Measurements from ENCODE around the gene SLC4A1AP.

SLC4A1AP gene

GRCh38 chr2:27710640-27711430 lies 47.1 kb downstream of the SLC4A1AP start:
- Histone ChIP-seq H3K36me3 (ENCODE audit: control insufficient read depth in 2 of 2, insufficient read depth in 2 of 2, low read length in 2 of 2) (no peaks in the 10 kb centered on the region), H3K9ac (ENCODE audit: low read length in 2 of 2) (no peak overlapping the region), H3K4me1 (ENCODE audit: control insufficient read depth, insufficient read depth, low read length) (peaks cover 20% of the 10 kb centered on the region), H3K9me3 (ENCODE audit: control insufficient read depth in 2 of 2, low read length in 2 of 2) (no peaks in the 10 kb centered on the region), H3K27me3 (ENCODE audit: control insufficient read depth in 1 of 2, insufficient read depth in 2 of 2, low read length in 2 of 2) (no peaks in the 10 kb centered on the region), H3K4me3 (ENCODE audit: low read length in 2 of 2) (no peak overlapping the region), H3K27ac (ENCODE audit: low read length) (no peak overlapping the region)

GRCh38 chr2:27711804-27712203 lies 48.1 kb downstream of the SLC4A1AP start:
- no peaks in the 10 kb centered on the region for H3K36me3 ChIP-seq (ENCODE audit: control insufficient read depth in 2 of 2, insufficient read depth in 2 of 2, low read length in 2 of 2)
- H3K4me1 ChIP-seq (ENCODE audit: control insufficient read depth, insufficient read depth, low read length): peaks cover 16% of the 10 kb centered on the region
- H3K4me3 ChIP-seq (ENCODE audit: low read length in 2 of 2): no peak overlapping the region
- H3K9ac ChIP-seq (ENCODE audit: low read length in 2 of 2): no peak overlapping the region
- H3K27me3 ChIP-seq (ENCODE audit: control insufficient read depth in 1 of 2, insufficient read depth in 2 of 2, low read length in 2 of 2): no peaks in the 10 kb centered on the region
- no peak overlapping the region for H3K27ac ChIP-seq (ENCODE audit: low read length)
- no peaks in the 10 kb centered on the region for H3K9me3 ChIP-seq (ENCODE audit: control insufficient read depth in 2 of 2, low read length in 2 of 2)

- Histone ChIP-seq H3K9me3 (ENCODE audit: control insufficient read depth in 2 of 2, low read length in 2 of 2) (no peaks in the 10 kb centered on the region), H3K4me1 (ENCODE audit: control insufficient read depth, insufficient read depth, low read length) (peaks cover 14% of the 10 kb centered on the region), H3K27ac (ENCODE audit: low read length) (no peak overlapping the region), H3K36me3 (ENCODE audit: control insufficient read depth in 2 of 2, insufficient read depth in 2 of 2, low read length in 2 of 2) (no peaks in the 10 kb centered on the region), H3K9ac (ENCODE audit: low read length in 2 of 2) (no peak overlapping the region), H3K4me3 (ENCODE audit: low read length in 2 of 2) (no peak overlapping the region), H3K27me3 (ENCODE audit: control insufficient read depth in 1 of 2, insufficient read depth in 2 of 2, low read length in 2 of 2) (no peaks in the 10 kb centered on the region)
These were observed 48.8 kb downstream of the SLC4A1AP start for GRCh38 chr2:27712522-27712921.

GRCh38 chr2:27713201-27713600 lies 49.5 kb downstream of the SLC4A1AP start:
- H3K4me1 ChIP-seq (ENCODE audit: control insufficient read depth, insufficient read depth, low read length): peaks cover 13% of the 10 kb centered on the region
- no peak overlapping the region for H3K9ac ChIP-seq (ENCODE audit: low read length in 2 of 2)
- H3K36me3 ChIP-seq (ENCODE audit: control insufficient read depth in 2 of 2, insufficient read depth in 2 of 2, low read length in 2 of 2): no peaks in the 10 kb centered on the region
- no peaks in the 10 kb centered on the region for H3K27me3 ChIP-seq (ENCODE audit: control insufficient read depth in 1 of 2, insufficient read depth in 2 of 2, low read length in 2 of 2)
- no peaks in the 10 kb centered on the region for H3K9me3 ChIP-seq (ENCODE audit: control insufficient read depth in 2 of 2, low read length in 2 of 2)
- no peak overlapping the region for H3K27ac ChIP-seq (ENCODE audit: low read length)
- H3K4me3 ChIP-seq (ENCODE audit: low read length in 2 of 2): no peak overlapping the region

GRCh38 chr2:27714053-27714452 lies 50.4 kb downstream of the SLC4A1AP start:
- H3K4me3 ChIP-seq (ENCODE audit: low read length in 2 of 2): no peak overlapping the region
- no peaks in the 10 kb centered on the region for H3K36me3 ChIP-seq (ENCODE audit: control insufficient read depth in 2 of 2, insufficient read depth in 2 of 2, low read length in 2 of 2)
- no peaks in the 10 kb centered on the region for H3K27me3 ChIP-seq (ENCODE audit: control insufficient read depth in 1 of 2, insufficient read depth in 2 of 2, low read length in 2 of 2)
- H3K4me1 ChIP-seq (ENCODE audit: control insufficient read depth, insufficient read depth, low read length): peaks cover 13% of the 10 kb centered on the region
- H3K27ac ChIP-seq (ENCODE audit: low read length): no peak overlapping the region
- no peak overlapping the region for H3K9ac ChIP-seq (ENCODE audit: low read length in 2 of 2)
- no peaks in the 10 kb centered on the region for H3K9me3 ChIP-seq (ENCODE audit: control insufficient read depth in 2 of 2, low read length in 2 of 2)

- peaks cover 13% of the 10 kb centered on the region for H3K4me1 ChIP-seq (ENCODE audit: control insufficient read depth, insufficient read depth, low read length)
- peak overlapping the region; percentile 60 to 75 for H3K9ac ChIP-seq (ENCODE audit: low read length in 2 of 2)
- H3K27me3 ChIP-seq (ENCODE audit: control insufficient read depth in 1 of 2, insufficient read depth in 2 of 2, low read length in 2 of 2): no peaks in the 10 kb centered on the region
- no peak overlapping the region for H3K27ac ChIP-seq (ENCODE audit: low read length)
- H3K36me3 ChIP-seq (ENCODE audit: control insufficient read depth in 2 of 2, insufficient read depth in 2 of 2, low read length in 2 of 2): no peaks in the 10 kb centered on the region
- H3K9me3 ChIP-seq (ENCODE audit: control insufficient read depth in 2 of 2, low read length in 2 of 2): no peaks in the 10 kb centered on the region
- peak overlapping the region; percentile 57 to 69 for H3K4me3 ChIP-seq (ENCODE audit: low read length in 2 of 2)
These were observed 51.2 kb downstream of the SLC4A1AP start for GRCh38 chr2:27714851-27715291.

- Histone ChIP-seq H3K4me3 (ENCODE audit: low read length in 2 of 2) (peak overlapping the region; percentile 57 to 69), H3K27me3 (ENCODE audit: control insufficient read depth in 1 of 2, insufficient read depth in 2 of 2, low read length in 2 of 2) (no peaks in the 10 kb centered on the region), H3K27ac (ENCODE audit: low read length) (no peak overlapping the region), H3K36me3 (ENCODE audit: control insufficient read depth in 2 of 2, insufficient read depth in 2 of 2, low read length in 2 of 2) (no peaks in the 10 kb centered on the region), H3K4me1 (ENCODE audit: control insufficient read depth, insufficient read depth, low read length) (peaks cover 13% of the 10 kb centered on the region), H3K9ac (ENCODE audit: low read length in 2 of 2) (peak overlapping the region; percentile 60 to 75), H3K9me3 (ENCODE audit: control insufficient read depth in 2 of 2, low read length in 2 of 2) (no peaks in the 10 kb centered on the region)
These were observed 51.9 kb downstream of the SLC4A1AP start for GRCh38 chr2:27715318-27716210.

- Histone ChIP-seq H3K9ac (ENCODE audit: low read length in 2 of 2) (no peak overlapping the region), H3K9me3 (ENCODE audit: control insufficient read depth in 2 of 2, low read length in 2 of 2) (no peaks in the 10 kb centered on the region), H3K27me3 (ENCODE audit: control insufficient read depth in 1 of 2, insufficient read depth in 2 of 2, low read length in 2 of 2) (no peaks in the 10 kb centered on the region), H3K4me3 (ENCODE audit: low read length in 2 of 2) (no peak overlapping the region), H3K27ac (ENCODE audit: low read length) (no peak overlapping the region), H3K4me1 (ENCODE audit: control insufficient read depth, insufficient read depth, low read length) (peaks cover 13% of the 10 kb centered on the region), H3K36me3 (ENCODE audit: control insufficient read depth in 2 of 2, insufficient read depth in 2 of 2, low read length in 2 of 2) (no peaks in the 10 kb centered on the region)
These were observed 52.8 kb downstream of the SLC4A1AP start for GRCh38 chr2:27716301-27717069.

GRCh38 chr2:27717070-27717795 lies 53.5 kb downstream of the SLC4A1AP start:
- Histone ChIP-seq H3K36me3 (ENCODE audit: control insufficient read depth in 2 of 2, insufficient read depth in 2 of 2, low read length in 2 of 2) (no peaks in the 10 kb centered on the region), H3K4me1 (ENCODE audit: control insufficient read depth, insufficient read depth, low read length) (peaks cover 13% of the 10 kb centered on the region), H3K9me3 (ENCODE audit: control insufficient read depth in 2 of 2, low read length in 2 of 2) (no peaks in the 10 kb centered on the region), H3K9ac (ENCODE audit: low read length in 2 of 2) (no peak overlapping the region), H3K4me3 (ENCODE audit: low read length in 2 of 2) (no peak overlapping the region), H3K27me3 (ENCODE audit: control insufficient read depth in 1 of 2, insufficient read depth in 2 of 2, low read length in 2 of 2) (no peaks in the 10 kb centered on the region), H3K27ac (ENCODE audit: low read length) (no peak overlapping the region)

GRCh38 chr2:27720004-27720551 lies 56.4 kb downstream of the SLC4A1AP start:
- H3K27ac ChIP-seq (ENCODE audit: low read length): no peak overlapping the region
- no peaks in the 10 kb centered on the region for H3K9me3 ChIP-seq (ENCODE audit: control insufficient read depth in 2 of 2, low read length in 2 of 2)
- peaks cover 21% of the 10 kb centered on the region for H3K4me1 ChIP-seq (ENCODE audit: control insufficient read depth, insufficient read depth, low read length)

More at GRCh38 chr2:27720004-27720551, 56.4 kb downstream of the SLC4A1AP start:
- Histone ChIP-seq H3K27me3 (ENCODE audit: control insufficient read depth in 1 of 2, insufficient read depth in 2 of 2, low read length in 2 of 2) (no peaks in the 10 kb centered on the region), H3K36me3 (ENCODE audit: control insufficient read depth in 2 of 2, insufficient read depth in 2 of 2, low read length in 2 of 2) (no peaks in the 10 kb centered on the region), H3K4me3 (ENCODE audit: low read length in 2 of 2) (no peak overlapping the region), H3K9ac (ENCODE audit: low read length in 2 of 2) (peak overlapping the region in 1 of 2 donors; percentile 2)
